GM21619 (cell line): Measurements from ENCODE around the gene SMIM15.
"Not testable (repeated sequence)": the region's sequence is repeated elsewhere in the genome, so short reads cannot be mapped to it uniquely, and the experiment has no call there.

Experiments used
- ATAC-seq: cut with Tn5 transposase; IDR thresholded peaks from one replicate; pipeline ENCODE4 v1.9.1; 2021; ENCODE audit not compliant: unreplicated experiment

The SMIM15 gene

DNA sequence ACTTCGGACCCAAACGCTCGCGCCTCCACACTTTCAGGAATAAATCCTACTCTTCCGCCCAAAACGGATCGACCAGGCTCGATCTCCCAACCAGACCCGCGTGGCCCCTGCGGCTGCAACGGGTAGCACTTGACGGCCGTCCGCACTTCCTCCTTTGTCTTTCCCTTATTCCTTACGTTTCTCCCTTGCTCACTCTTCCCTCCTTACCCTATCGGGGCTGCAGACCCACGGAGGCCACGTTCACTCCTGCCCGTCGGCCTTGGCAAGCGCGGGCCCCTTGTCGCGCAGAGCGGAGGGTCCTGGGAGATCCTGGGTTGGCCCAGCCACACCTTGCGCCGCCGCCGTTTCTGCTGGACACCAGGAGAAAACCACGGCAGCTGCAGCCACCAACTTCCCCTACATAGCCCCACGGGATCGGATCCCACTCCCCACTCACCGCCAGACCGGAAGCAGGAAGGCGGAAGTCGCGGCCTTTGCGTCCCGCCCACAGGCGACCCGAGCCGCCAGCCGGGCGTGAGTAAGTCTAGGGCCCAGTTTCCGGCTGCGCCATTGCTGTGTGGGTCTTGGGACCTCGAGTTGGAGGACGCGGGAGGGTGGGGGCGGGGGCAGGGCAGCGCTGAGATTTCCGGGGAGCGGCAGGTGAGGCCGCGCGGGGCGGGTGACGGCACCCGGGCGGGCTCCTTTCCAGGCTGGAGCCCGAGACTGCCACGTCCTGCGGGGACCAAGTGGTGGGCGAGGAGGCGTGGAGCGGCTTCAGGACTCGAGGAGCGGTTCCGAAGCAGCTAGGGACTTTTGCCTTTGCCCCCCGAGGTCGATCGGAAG, at the start of gene SMIM15:
TSS of gene SMIM15 (minus strand) at position 459 of the 822 bp plus-strand sequence. CDS start 2,297 bp downstream, outside the sequence.
- peak; percentile 94 for ATAC-seq

- ATAC-seq = no peak
Observed at GRCh38 chr5:61207884-61208283, 45.6 kb upstream of the SMIM15 start.

DNA sequence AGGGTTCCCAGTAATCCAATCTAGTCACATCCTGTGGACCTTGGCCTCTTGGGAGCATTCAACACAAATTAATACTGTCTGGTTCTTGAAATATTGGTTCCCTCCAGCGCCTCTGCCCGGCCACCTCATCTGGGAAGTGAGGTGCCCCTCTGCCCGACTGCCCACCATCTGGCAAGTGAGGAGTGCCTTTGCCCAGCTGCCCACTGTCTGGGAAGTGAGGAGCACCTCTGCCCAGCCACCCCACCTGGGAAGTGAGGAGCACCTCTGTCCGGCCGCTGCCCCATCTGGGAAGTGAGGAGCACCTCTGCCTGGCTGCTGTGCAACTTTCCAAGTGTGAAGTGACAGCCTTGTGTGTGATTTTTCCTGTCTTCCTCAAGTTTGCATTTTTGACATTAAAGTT, 42.7 kb upstream of the SMIM15 start:
- no peak for ATAC-seq

DNA sequence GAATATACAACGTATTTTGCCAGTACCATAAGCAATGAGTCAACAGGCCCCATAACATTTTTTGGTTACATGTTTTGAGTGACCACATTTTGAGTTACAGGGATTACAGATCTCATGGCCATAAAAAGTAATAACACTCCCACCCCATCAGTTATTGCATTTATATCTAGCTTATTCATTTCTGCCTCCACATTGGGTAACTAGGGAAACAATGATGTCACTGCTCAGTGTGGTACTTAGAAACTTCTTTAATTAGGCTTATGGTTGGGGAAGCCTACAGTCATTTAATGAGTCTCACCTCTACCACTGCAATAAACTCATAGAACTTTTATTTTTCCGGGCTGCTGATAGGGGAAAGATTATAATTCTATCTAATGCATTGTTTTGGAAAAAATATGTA, 39.9 kb upstream of the SMIM15 start:
- peak; percentile 43 for ATAC-seq

- peak; percentile 59 for ATAC-seq
Observed at GRCh38 chr5:61200582-61201155, 38.4 kb upstream of the SMIM15 start.

DNA sequence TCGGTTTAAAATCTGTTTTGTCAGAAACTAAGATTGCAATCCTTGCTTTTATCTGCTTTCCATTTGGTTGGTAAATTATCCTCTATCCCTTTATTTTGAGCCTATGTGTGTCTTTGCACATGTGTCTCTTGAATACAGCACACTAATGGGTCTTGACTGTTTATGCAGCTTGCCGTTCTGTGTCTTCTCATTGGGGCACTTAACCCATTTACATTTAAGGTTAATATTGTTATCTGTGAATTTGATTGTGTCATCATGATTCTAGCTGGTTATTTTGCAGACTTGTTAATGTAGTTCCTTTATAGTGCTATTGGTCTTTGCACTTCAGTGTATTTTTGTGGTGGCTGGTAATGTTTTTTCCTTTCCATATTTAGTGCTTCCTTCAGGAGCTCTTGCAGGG, 36.3 kb upstream of the SMIM15 start:
- ATAC-seq = no peak

- not testable (repeated sequence) for ATAC-seq
Observed at GRCh38 chr5:61187826-61188225, 25.6 kb upstream of the SMIM15 start.

DNA sequence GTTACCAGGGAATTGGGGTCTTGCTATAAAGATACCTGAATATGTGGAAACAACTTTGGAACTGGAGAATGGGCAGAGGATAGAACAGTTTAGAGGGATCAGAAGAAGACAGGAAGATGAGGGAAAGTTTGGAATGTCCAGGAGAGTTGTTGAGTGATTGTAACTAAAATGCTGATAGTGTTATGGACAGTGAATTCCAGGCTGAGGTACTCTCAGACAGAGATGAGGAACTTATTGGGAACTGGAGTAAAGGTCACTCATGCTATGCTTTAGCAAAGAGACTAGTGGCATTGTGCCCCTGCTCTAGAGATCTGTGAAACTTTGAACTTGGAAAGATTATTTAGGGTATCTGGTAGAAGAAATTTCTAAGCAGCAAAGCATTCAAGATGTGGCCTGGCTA, 25.1 kb upstream of the SMIM15 start:
- not testable (repeated sequence) for ATAC-seq

- ATAC-seq = no peak
Observed at GRCh38 chr5:61186634-61187033, 24.4 kb upstream of the SMIM15 start.

- no peak for ATAC-seq
Observed at GRCh38 chr5:61184708-61185107, 22.4 kb upstream of the SMIM15 start.

DNA sequence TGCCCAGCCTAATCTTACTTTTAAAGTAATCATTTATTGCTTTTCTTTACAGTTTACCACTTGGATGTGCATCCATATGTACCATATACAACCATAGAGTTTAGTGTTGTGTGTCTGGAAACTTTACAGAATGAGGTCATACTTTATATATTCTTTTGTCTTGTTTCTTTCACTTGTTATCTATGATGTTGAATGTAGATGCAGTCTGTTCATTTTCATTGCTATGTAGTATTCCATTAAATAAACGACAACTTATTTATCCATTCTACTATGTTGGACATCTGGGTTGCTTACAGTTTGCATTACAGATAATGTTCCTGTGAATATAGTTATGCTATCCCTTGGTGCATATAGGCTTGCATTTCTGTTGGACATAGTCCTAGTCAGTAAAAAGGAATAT, 21.3 kb upstream of the SMIM15 start:
- ATAC-seq = no peak

DNA sequence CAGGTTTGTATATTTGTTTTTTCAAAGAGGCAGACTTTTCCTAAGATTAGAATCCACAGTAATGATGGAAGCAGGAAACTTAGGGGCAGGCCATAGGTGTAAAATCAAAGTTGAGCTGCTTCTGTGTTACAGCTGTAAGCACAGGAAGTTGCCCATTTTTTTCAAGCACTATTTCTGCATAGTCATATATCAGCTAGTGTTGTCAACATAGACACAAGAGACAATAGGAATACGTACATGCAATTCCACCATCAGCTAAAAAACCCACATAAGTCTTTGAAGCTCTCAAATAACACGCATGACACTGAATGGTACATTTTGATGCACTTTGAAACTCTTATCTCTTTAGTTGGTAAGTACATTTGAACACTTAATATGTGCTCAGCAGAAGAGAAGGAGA, 20.2 kb upstream of the SMIM15 start:
- ATAC-seq = no peak

- no peak for ATAC-seq
Observed at GRCh38 chr5:61180886-61181285, 18.6 kb upstream of the SMIM15 start.

DNA sequence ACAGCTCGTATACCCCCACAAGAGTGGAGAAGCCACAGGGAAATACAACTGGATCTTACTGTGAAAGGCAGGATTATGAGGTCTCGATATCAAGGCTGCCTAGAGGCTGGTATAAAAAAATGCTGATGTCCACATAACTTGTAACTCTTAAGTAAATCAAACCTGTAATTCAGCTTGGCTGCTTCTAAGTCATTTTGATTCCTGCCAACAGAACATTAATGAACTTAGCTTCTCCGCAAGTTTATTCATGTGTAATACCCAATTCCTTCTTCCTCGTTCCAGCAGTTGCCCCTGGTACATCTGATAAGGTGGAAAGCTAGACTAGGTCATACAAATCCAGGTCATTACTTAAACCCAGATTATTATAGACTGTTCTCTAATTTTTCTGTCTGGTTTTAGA, 16.4 kb upstream of the SMIM15 start:
- ATAC-seq = no peak

GRCh38 chr5:61177716-61178115, 15.4 kb upstream of the SMIM15 start:
- peak; percentile 84 for ATAC-seq

GRCh38 chr5:61177070-61177469, 14.8 kb upstream of the SMIM15 start:
- ATAC-seq = no peak

GRCh38 chr5:61176631-61177030, 14.4 kb upstream of the SMIM15 start:
- ATAC-seq = no peak

DNA sequence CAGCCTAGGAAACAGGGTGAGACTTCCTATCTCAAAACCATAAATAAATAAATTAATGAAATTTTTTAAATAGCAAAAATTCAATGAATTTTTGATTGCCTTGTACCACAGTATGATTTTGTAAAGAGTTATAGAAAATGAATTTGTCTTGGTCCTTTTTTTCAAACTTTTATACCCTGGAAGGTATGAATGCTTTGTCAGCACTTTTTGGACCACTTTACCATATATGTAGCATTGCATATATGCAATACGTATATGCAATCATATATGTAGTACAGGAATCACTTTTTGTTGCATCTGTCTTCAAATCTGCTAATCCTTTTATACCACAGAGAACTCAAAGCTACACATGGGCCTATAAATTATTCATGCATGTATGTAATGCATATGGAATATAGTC, 9.2 kb upstream of the SMIM15 start:
- ATAC-seq = no peak

- no peak for ATAC-seq
Observed at GRCh38 chr5:61168951-61169350, 6.7 kb upstream of the SMIM15 start.

DNA sequence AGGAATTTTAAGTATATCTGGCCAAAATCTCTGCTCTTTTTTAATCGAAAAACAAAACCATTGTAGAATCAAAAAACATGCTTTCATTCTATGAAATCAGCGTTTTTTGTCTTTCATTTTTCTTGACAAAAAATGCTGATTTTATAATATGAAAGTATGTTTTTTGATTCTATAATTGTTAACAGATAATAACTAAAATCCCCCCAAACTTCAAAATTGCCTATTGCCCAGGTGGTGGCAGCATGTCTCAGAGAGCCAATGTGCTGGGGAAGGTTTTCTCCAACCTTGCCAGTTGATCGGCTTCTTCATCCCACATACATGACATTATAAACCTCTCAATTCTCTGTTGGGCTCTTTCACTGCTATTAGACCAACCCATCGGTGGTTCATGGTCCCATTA, 5.1 kb upstream of the SMIM15 start:
- no peak for ATAC-seq

DNA sequence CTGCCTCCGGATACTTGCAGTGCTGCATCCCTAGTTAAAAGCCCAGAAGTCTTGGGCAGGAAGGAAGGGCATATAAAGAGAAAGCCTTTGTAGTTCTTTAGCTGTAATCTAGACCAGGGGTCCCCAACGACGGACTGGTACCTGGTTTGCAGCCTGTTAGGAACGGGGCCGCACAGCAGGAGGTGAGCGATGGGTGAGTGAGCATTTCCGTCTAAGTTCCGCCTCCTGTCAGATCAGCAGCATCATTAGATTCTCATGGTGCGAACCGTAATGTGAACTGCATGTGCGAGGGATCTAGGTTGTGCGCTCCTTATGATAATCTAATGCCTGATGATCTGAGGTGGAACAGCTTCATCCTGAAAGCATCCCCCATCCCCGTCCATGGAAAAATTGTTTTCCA, 1.6 kb upstream of the SMIM15 start:
- ATAC-seq = no peak

DNA sequence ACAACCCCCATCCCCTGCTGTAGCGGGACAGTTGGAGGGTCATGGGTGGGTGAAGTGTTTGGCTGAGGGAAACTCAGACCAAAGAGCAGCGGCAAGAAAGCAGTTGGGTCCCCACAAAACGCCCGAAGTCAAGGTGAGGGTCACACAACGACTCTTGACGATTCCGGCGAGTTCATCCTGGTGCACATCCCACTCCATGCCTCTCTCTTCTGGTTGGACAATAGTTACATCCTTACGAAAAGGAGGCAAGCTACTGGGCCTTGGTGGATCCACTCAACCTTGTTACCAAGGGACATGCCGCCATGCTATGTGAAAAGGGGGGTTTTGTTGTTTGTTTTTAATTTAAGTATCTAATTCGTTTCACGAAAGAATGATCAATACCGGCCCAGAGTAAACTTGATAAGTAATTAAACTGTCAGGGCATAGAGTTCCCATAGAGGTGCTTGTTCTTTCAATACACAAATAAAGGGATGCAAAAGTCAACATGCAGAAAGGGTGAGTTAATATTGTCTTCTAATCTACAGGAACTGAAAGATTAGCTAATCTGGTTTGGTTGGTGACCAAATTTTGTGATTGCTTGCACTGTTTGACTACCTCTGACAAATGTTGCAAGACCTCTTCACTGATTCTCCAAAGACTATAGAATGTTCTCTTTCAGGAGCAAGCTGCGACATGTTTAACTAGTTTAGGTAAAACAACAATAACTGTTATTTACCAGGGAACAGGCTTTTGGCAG, 732 bp upstream of the SMIM15 start:
- no peak for ATAC-seq
